ENCODE results near the gene KLF13. TPM values are rescaled to one million over a fixed set of nuclear protein-coding genes. Genes with fewer than 3 reads are reported as not detected.

Gene KLF13
- total RNA-seq, 1 experiment from 2014 or later: 12.0 TPM

DNA sequence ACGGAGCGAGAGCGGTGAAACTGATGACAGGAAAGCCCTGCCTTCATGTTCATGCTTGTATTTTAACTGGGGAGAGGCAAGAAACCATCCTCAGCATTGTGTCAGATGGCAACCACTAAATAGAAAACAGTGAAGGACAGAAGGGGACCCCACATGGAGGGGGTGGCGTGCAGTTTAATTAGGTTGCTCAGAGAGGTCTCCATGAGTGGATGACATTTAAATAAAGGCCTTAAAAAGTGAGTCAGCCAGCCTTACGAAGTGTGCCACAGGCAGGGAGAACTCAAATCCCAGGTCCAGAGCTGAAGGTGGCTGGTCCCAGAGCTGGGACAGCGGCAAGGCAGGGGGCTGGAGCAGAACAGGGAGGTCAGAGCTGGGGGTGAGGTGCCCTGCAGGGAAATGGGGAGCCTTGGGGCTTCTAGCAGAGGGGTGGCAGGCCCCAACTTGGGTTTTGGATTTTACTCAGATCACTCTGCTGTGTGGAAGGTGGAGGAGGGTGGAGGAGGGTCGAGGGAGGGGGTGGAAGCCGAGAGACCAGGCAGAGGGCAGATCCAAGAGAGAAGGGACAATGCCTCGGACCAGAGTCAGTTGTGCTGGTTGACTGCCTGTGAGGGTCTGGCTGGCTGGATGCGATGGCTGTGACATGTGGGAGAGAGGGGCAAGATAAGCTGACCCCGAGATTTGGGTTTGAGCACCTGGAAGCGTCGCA, 73.7 kb downstream of the KLF13 start:
- DNase-seq (ENCODE audit: low spot score): no peak

GRCh38 chr15:31401282-31401681, 74.6 kb downstream of the KLF13 start:
- no peak for DNase-seq (ENCODE audit: low spot score)

GRCh38 chr15:31402003-31402402, 75.4 kb downstream of the KLF13 start:
- no peak for DNase-seq (ENCODE audit: low spot score)

DNA sequence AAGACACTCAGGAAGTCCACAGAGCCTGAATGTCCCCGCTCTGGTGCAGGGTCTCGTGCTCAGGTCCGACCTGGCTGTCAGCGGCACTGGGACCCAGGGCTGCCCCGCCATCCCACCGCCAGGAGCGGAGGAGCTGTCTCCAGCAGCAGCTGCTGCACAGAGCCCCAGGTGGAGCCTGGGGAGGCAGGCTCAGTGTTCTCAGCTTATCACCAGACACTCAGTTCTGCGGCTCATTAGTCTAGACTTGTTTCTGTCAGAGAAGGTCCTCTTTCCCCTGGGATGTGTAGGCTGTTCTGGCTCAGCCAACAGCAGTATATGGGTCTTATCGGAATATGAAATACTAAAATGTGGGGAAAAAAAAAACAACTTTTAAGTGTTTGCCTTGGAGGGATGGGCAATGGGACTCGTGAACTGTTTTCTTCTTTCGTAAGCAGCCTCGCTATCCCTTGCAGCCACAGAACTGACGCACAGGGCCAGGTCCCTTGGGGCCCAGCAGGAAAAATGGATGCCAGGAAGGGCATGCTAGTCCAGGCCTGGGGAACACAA, 75.9 kb downstream of the KLF13 start:
- DNase-seq (ENCODE audit: low spot score): no peak

DNA sequence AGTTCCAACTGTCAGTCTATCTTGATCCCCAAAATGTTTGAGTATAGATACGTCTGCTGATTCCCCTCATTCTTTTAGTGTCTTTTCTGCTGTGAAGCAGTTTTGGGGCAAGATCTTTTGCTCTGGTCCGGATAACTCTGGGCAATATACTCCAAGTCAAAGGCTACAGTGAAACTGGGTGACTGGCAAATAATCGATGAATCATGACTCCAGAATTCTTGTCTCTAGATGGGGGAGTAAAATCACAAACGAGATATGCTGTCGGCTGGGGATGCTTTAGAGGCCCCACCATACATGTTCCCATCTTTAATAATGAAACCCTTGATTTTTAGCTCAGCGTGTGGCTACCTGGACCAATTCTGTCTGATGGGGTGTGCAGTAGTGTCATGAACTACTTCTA, 76.5 kb downstream of the KLF13 start:
- no peak for DNase-seq (ENCODE audit: low spot score)

DNA sequence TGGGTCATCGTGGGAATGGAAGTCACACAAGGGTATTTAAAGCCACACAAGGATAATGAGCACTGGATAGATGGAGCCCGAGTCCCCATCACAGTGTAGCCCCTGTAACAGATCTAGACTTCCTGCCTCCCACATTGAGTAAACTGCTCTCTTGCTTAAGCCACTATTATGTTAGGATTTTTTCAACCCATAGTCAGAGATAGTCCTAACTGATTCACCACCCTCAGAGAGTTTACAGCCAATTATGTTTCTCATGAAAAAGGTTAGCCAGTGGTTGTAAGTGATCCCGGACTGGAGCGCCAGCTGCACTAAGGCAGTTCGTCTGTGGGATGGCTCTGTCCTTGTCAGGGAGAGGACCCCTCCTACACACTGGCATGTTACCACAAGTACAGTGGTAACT, 77.0 kb downstream of the KLF13 start:
- DNase-seq (ENCODE audit: low spot score): no peak

GRCh38 chr15:31404345-31404744, 77.7 kb downstream of the KLF13 start:
- DNase-seq (ENCODE audit: low spot score): no peak

GRCh38 chr15:31405200-31405920, 78.7 kb downstream of the KLF13 start:
- DNase-seq (ENCODE audit: low spot score): no peak

DNA sequence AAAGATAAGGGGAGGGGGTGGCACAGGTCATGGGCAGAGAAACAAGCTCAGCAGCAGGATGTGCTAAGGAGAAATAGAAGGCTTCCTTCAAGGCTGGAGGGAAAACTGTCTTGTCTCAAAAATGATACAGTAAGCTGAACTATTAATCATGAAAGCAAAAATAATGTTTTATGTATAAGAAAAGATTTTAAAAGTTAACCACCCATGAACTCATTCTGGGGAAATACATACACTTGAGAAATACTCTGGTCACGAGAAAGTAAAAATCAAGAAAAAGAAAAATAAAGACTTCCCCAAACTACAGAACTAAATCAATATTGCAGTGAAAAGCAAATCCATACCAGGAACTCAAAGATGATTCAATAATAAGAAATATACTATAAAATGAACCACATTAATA, 80.7 kb downstream of the KLF13 start:
- DNase-seq (ENCODE audit: low spot score): no peak

- DNase-seq (ENCODE audit: low spot score): no peak
These were observed 81.2 kb downstream of the KLF13 start for GRCh38 chr15:31407851-31408250.

DNA sequence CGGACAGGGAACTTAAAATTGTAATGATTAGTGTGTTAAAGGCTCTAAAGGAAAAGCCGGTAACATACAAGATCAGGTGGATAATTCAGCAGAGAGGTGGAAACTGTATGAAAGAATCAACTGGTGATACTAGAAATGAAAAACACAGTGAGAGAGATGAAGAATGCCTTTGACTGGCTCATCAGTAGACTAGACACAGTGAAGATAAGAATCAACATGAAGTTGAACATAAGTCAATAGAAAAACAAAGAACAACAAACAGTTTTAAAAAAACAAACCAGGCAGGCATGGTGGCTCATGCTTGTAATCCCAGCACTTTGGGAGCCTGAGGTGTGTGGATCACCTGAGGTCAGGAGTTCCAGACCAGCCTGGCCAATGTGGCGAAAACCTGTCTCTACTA, 82.1 kb downstream of the KLF13 start:
- no peak for DNase-seq (ENCODE audit: low spot score)

- no peak for DNase-seq (ENCODE audit: low spot score)
These were observed 82.5 kb downstream of the KLF13 start for GRCh38 chr15:31409171-31409570.

DNA sequence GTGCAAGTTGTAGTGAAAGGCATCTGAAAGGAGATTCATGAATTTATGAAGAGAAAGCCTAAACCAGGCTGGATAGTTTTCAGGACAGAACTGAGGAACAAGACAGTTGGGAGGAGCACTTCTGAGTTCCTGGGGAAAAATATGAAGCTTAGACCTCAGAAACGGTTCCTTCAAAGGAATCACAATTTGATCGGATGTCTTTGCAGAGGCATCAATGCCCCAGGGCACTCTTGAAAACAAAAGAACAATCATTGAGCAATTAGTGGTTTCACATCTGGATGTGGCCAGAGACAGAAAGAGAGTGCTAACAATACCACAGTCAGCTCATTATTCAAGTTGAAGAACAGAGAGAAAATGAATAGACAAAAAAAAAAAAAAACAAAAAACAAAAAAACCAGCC, 86.2 kb downstream of the KLF13 start:
- no peak for DNase-seq (ENCODE audit: low spot score)

- DNase-seq (ENCODE audit: low spot score): no peak
These were observed 88.6 kb downstream of the KLF13 start for GRCh38 chr15:31415201-31415600.

DNA sequence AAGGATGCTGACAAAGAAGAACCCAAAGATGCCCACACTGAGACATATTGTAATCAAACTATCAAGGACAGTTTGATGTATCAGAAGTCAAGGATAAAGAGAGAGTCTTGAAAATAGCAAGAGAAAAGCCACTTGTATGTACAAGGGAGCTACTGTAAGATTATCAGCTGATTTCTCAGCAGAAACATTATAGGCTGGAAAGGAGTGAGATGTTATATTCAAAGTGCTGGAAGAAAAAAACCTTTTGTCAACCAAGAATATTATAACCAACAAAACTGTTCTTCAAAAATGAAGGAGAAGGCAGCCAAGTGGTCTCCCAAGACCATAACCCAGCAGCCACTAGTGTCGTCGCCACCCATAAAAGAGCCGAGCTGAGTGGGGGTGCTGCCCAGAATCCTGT, 93.2 kb downstream of the KLF13 start:
- DNase-seq (ENCODE audit: low spot score): no peak

GRCh38 chr15:31427411-31427810, 100.8 kb downstream of the KLF13 start:
- no peak for DNase-seq (ENCODE audit: low spot score)

Other genes with a start within 250 kb of the KLF13 start
- gene TRPM1, start 225.1 kb upstream of the KLF13 start, total RNA-seq (2014; rRNA removed; shearing (Covaris generic)): not detected in 2 replicates